Measurements from ENCODE around the gene SUGCT.

Gene SUGCT

DNA sequence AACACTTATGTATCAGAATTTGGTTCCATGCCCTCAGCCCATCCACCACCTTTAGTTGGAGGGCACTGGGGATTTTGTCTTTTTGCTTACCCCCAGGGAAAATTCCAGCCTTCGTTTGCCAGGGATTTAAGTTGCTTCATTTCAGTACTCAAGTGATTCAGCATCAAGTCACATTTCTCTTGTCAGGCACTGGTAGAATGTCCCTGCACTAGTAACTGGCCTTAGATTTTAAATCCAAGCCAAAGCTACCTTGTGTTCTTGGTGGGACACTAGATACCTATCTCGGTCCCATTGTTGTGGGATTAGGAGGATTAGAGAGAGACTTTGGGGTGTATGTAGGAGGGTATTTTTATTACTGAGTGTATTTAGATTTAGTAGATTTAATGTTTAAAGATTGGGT, 613.1 kb downstream of the SUGCT start:
- Histone ChIP-seq H3K9me3 (ENCODE audit: control insufficient read depth in 2 of 2, low read length in 2 of 2) (no peaks in the 10 kb centered on the region), H3K4me3 (ENCODE audit: low read length in 2 of 2) (no peak overlapping the region), H3K36me3 (ENCODE audit: control insufficient read depth in 2 of 2, insufficient read depth in 2 of 2, low read length in 2 of 2) (no peaks in the 10 kb centered on the region), H3K27me3 (ENCODE audit: control insufficient read depth in 1 of 2, insufficient read depth in 2 of 2, low read length in 2 of 2) (no peaks in the 10 kb centered on the region), H3K27ac (ENCODE audit: low read length) (no peak overlapping the region), H3K4me1 (ENCODE audit: control insufficient read depth, insufficient read depth, low read length) (no peaks in the 10 kb centered on the region), H3K9ac (ENCODE audit: low read length in 2 of 2) (no peak overlapping the region)

- H3K27ac ChIP-seq (ENCODE audit: low read length), result no peak overlapping the region
- H3K4me3 ChIP-seq (ENCODE audit: low read length in 2 of 2), result no peak overlapping the region
- no peaks in the 10 kb centered on the region for H3K4me1 ChIP-seq (ENCODE audit: control insufficient read depth, insufficient read depth, low read length)
Measured at GRCh38 chr7:40749877-40750276, 615.1 kb downstream of the SUGCT start.

DNA sequence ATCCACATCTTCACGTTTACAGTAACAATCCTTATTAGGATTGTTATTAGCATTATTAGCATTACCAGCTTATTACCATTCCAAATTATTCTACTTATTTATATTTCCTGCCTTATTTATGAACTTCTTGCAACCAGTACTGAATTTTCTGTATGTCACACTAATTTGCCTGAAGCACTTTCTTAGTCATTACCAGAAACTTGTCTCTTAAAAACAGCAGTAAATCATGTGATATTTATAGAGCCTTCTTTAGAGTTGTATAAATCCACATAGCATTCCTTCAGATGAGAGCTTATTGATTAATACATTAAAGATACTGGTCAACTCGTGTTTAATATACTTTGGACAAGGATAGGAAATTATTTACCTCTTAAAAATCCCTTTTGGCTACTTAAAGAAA, 618.6 kb downstream of the SUGCT start:
- Histone ChIP-seq H3K27me3 (ENCODE audit: control insufficient read depth in 1 of 2, insufficient read depth in 2 of 2, low read length in 2 of 2) (no peaks in the 10 kb centered on the region), H3K9ac (ENCODE audit: low read length in 2 of 2) (no peak overlapping the region), H3K36me3 (ENCODE audit: control insufficient read depth in 2 of 2, insufficient read depth in 2 of 2, low read length in 2 of 2) (no peaks in the 10 kb centered on the region), H3K4me3 (ENCODE audit: low read length in 2 of 2) (no peak overlapping the region), H3K9me3 (ENCODE audit: control insufficient read depth in 2 of 2, low read length in 2 of 2) (no peaks in the 10 kb centered on the region), H3K4me1 (ENCODE audit: control insufficient read depth, insufficient read depth, low read length) (no peaks in the 10 kb centered on the region), H3K27ac (ENCODE audit: low read length) (no peak overlapping the region)

More at GRCh38 chr7:40749877-40750276, 615.1 kb downstream of the SUGCT start:
- H3K9ac ChIP-seq (ENCODE audit: low read length in 2 of 2), result no peak overlapping the region
- no peaks in the 10 kb centered on the region for H3K27me3 ChIP-seq (ENCODE audit: control insufficient read depth in 1 of 2, insufficient read depth in 2 of 2, low read length in 2 of 2)
- no peaks in the 10 kb centered on the region for H3K36me3 ChIP-seq (ENCODE audit: control insufficient read depth in 2 of 2, insufficient read depth in 2 of 2, low read length in 2 of 2)
- no peaks in the 10 kb centered on the region for H3K9me3 ChIP-seq (ENCODE audit: control insufficient read depth in 2 of 2, low read length in 2 of 2)

DNA sequence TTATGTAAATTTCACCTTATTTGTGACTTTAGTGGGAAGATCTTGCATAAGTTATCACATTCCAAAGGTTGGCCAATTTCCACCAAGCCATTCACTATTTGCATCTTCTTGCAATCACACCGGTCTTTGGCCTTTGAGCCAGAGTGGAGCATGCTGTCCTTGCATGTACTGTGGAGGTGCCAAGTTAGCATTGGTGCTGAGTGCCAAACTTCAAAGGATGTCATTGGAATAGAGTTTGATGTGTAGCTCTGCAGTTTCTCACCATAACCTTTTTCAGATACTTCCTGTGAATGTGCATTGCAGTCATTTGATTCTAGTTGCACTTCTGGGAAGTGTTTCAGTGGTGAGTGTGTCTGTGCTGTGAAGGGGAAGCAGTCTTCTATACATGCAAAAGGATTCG, 620.6 kb downstream of the SUGCT start:
- H3K9me3 ChIP-seq (ENCODE audit: control insufficient read depth in 2 of 2, low read length in 2 of 2), result no peaks in the 10 kb centered on the region
- no peak overlapping the region for H3K4me3 ChIP-seq (ENCODE audit: low read length in 2 of 2)
- H3K36me3 ChIP-seq (ENCODE audit: control insufficient read depth in 2 of 2, insufficient read depth in 2 of 2, low read length in 2 of 2), result no peaks in the 10 kb centered on the region
- H3K27me3 ChIP-seq (ENCODE audit: control insufficient read depth in 1 of 2, insufficient read depth in 2 of 2, low read length in 2 of 2), result no peaks in the 10 kb centered on the region
- no peak overlapping the region for H3K9ac ChIP-seq (ENCODE audit: low read length in 2 of 2)
- H3K27ac ChIP-seq (ENCODE audit: low read length), result no peak overlapping the region
- H3K4me1 ChIP-seq (ENCODE audit: control insufficient read depth, insufficient read depth, low read length), result no peaks in the 10 kb centered on the region

- H3K9me3 ChIP-seq (ENCODE audit: control insufficient read depth in 2 of 2, low read length in 2 of 2), result no peaks in the 10 kb centered on the region
- no peak overlapping the region for H3K4me3 ChIP-seq (ENCODE audit: low read length in 2 of 2)
- H3K4me1 ChIP-seq (ENCODE audit: control insufficient read depth, insufficient read depth, low read length), result no peaks in the 10 kb centered on the region
- H3K27me3 ChIP-seq (ENCODE audit: control insufficient read depth in 1 of 2, insufficient read depth in 2 of 2, low read length in 2 of 2), result no peaks in the 10 kb centered on the region
- H3K36me3 ChIP-seq (ENCODE audit: control insufficient read depth in 2 of 2, insufficient read depth in 2 of 2, low read length in 2 of 2), result no peaks in the 10 kb centered on the region
- H3K9ac ChIP-seq (ENCODE audit: low read length in 2 of 2), result no peak overlapping the region
- H3K27ac ChIP-seq (ENCODE audit: low read length), result no peak overlapping the region
Measured at GRCh38 chr7:40757109-40757508, 622.3 kb downstream of the SUGCT start.

GRCh38 chr7:40758590-40758989, 623.8 kb downstream of the SUGCT start:
- Histone ChIP-seq H3K27ac (ENCODE audit: low read length) (no peak overlapping the region), H3K36me3 (ENCODE audit: control insufficient read depth in 2 of 2, insufficient read depth in 2 of 2, low read length in 2 of 2) (no peaks in the 10 kb centered on the region), H3K4me3 (ENCODE audit: low read length in 2 of 2) (no peak overlapping the region), H3K9ac (ENCODE audit: low read length in 2 of 2) (no peak overlapping the region), H3K4me1 (ENCODE audit: control insufficient read depth, insufficient read depth, low read length) (peaks cover 3% of the 10 kb centered on the region), H3K9me3 (ENCODE audit: control insufficient read depth in 2 of 2, low read length in 2 of 2) (no peaks in the 10 kb centered on the region), H3K27me3 (ENCODE audit: control insufficient read depth in 1 of 2, insufficient read depth in 2 of 2, low read length in 2 of 2) (no peaks in the 10 kb centered on the region)

DNA sequence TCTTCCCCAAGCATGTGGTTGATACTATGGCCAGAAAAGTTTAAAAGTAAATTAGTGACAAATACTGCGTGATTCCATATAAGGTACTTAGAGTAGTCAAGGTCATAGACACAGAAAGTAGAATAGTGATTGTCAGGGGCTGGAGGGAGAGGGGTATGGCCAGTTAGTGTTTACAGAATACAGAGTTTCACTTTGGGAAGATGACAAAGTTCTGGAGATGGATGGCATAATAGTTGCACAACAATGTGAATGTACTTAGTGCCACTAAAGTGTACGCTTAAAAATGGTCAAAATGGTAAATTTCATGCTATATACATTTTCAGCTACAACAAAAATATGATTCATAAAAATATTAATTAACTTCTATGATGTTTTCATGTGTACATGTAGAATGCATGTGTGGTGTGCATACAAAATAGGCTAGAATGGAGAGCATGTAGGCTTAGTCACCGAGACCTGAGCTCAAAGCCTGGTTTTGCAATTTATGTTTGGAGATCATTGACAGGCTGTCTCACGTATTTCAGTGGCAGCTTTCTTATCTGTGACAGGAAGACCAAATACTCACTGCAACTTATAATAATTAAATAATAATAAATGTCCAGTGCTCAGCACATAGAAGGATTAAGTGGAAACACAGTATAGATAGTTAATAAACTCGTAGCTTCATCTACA, 625.6 kb downstream of the SUGCT start:
- no peak overlapping the region for H3K4me3 ChIP-seq (ENCODE audit: low read length in 2 of 2)
- peaks cover 3% of the 10 kb centered on the region for H3K4me1 ChIP-seq (ENCODE audit: control insufficient read depth, insufficient read depth, low read length)
- H3K36me3 ChIP-seq (ENCODE audit: control insufficient read depth in 2 of 2, insufficient read depth in 2 of 2, low read length in 2 of 2), result no peaks in the 10 kb centered on the region
- no peaks in the 10 kb centered on the region for H3K27me3 ChIP-seq (ENCODE audit: control insufficient read depth in 1 of 2, insufficient read depth in 2 of 2, low read length in 2 of 2)
- no peak overlapping the region for H3K9ac ChIP-seq (ENCODE audit: low read length in 2 of 2)
- no peak overlapping the region for H3K27ac ChIP-seq (ENCODE audit: low read length)
- no peaks in the 10 kb centered on the region for H3K9me3 ChIP-seq (ENCODE audit: control insufficient read depth in 2 of 2, low read length in 2 of 2)

DNA sequence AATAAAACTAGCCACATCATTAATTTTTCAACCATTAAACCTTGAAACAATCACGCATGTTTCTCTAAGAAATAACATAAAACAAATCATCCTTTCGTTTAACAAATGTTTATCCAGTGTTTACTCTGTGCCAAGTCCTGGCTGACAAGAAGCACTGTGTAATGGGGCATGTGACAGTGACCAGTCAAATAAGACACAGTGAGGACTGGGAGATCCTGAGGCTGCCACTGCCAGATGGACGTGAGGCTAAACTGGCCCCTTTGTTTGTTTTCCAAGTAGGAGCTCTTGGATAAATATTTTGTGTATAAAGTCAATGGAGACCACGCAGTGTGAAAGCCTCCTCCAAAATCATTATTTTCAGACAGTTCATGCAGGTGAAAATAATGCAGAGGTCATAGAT, 626.2 kb downstream of the SUGCT start:
- H3K27me3 ChIP-seq (ENCODE audit: control insufficient read depth in 1 of 2, insufficient read depth in 2 of 2, low read length in 2 of 2), result no peaks in the 10 kb centered on the region
- H3K4me1 ChIP-seq (ENCODE audit: control insufficient read depth, insufficient read depth, low read length), result peaks cover 3% of the 10 kb centered on the region
- no peaks in the 10 kb centered on the region for H3K36me3 ChIP-seq (ENCODE audit: control insufficient read depth in 2 of 2, insufficient read depth in 2 of 2, low read length in 2 of 2)
- no peak overlapping the region for H3K9ac ChIP-seq (ENCODE audit: low read length in 2 of 2)
- H3K27ac ChIP-seq (ENCODE audit: low read length), result no peak overlapping the region
- no peaks in the 10 kb centered on the region for H3K9me3 ChIP-seq (ENCODE audit: control insufficient read depth in 2 of 2, low read length in 2 of 2)
- H3K4me3 ChIP-seq (ENCODE audit: low read length in 2 of 2), result no peak overlapping the region

DNA sequence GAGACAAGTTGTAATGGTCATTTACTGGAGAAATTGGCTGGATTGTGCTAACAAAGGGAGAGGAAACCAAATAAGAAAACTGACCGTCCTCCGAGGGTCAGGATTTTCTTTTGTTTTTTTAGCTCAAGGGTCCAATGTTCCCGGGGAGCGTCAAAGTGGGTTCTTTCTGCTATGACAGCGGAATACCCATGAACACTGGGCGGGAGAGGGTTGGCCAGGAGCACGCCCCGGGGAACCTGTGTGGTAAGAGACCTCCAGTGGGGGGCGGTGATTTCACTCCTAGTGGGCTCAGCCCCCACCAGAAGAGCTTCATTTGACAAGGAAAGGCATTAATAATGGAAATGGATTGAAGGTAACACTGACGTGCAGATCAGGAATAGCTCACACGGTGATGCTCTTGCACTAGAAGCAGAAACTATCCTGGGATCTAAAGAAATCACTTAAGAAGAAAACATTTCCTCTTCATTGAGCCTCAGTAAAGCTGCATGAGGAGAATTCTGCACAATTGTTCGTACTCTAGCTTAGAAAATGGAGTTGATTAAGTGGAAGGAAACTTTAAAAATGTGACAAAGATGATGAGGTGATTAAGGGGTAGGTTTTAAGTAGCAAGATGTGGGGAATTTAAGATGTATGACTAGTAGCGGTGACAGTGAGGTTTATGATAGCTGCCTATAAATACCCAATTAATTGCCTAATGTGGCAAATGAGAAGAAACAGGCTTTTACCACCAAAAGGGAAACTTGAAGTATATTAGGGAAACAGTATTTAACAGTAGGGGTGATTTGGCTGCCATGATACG, 627.2 kb downstream of the SUGCT start:
- H3K4me1 ChIP-seq (ENCODE audit: control insufficient read depth, insufficient read depth, low read length), result peaks cover 3% of the 10 kb centered on the region
- no peak overlapping the region for H3K9ac ChIP-seq (ENCODE audit: low read length in 2 of 2)
- no peaks in the 10 kb centered on the region for H3K27me3 ChIP-seq (ENCODE audit: control insufficient read depth in 1 of 2, insufficient read depth in 2 of 2, low read length in 2 of 2)
- H3K27ac ChIP-seq (ENCODE audit: low read length), result no peak overlapping the region
- H3K36me3 ChIP-seq (ENCODE audit: control insufficient read depth in 2 of 2, insufficient read depth in 2 of 2, low read length in 2 of 2), result no peaks in the 10 kb centered on the region
- H3K4me3 ChIP-seq (ENCODE audit: low read length in 2 of 2), result no peak overlapping the region
- no peaks in the 10 kb centered on the region for H3K9me3 ChIP-seq (ENCODE audit: control insufficient read depth in 2 of 2, low read length in 2 of 2)

DNA sequence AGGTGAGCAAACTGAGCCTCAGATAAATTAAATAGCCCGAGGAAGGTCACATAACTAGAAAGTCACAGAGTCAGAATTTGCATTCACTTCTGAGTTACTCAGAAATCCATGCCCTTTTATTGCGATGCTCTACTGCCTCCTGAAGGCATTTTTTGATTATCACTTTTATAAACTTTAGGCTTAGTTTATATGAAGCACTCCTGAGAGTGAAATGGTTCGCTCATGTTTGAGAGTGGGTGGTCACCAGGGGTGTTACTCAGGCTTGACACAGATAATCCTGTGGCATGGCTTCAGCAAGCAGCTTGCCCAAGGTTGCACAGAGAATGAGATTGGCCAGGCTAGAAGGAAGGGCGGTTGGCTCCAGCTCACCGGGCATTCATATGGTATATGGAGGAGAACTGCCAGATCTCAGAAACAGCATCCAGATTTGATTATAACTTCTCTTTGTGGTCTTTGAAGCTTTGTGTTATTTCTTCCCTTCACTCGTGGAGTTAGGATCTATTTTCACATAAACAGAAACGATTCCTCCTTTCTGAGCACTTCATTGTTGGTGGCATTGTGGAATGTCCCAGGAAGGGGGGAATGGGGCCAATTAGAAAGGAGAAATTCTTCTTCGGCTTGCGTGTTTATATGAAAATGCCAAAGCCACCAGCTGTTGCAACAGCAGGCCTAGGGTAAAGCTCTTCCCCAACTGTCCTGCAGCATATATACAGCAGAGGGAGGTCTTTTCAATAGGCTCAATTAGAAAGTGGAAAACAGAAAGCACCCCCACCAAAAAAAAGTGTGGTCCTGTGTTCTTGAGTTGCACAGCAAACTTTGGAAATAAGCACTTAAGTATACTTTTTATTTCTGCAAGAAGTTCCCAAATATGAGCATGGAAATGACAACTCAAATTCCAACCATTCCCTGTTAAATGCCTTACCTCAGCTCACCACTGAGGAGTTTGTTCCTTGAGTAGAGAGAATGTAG, 628.8 kb downstream of the SUGCT start:
- H3K27ac ChIP-seq (ENCODE audit: low read length), result no peak overlapping the region
- peak overlapping the region in 1 of 2 donors; percentile 24 for H3K4me3 ChIP-seq (ENCODE audit: low read length in 2 of 2)
- no peaks in the 10 kb centered on the region for H3K36me3 ChIP-seq (ENCODE audit: control insufficient read depth in 2 of 2, insufficient read depth in 2 of 2, low read length in 2 of 2)
- H3K9ac ChIP-seq (ENCODE audit: low read length in 2 of 2), result no peak overlapping the region
- H3K4me1 ChIP-seq (ENCODE audit: control insufficient read depth, insufficient read depth, low read length), result peaks cover 3% of the 10 kb centered on the region
- H3K27me3 ChIP-seq (ENCODE audit: control insufficient read depth in 1 of 2, insufficient read depth in 2 of 2, low read length in 2 of 2), result no peaks in the 10 kb centered on the region
- no peaks in the 10 kb centered on the region for H3K9me3 ChIP-seq (ENCODE audit: control insufficient read depth in 2 of 2, low read length in 2 of 2)
